Heart right ventricle (tissue), 16 donors: Measurements from ENCODE around the gene TNN. TPM values are rescaled to one million over a fixed set of nuclear protein-coding genes. Genes with fewer than 3 reads are reported as not detected.

Experiments
- ATAC-seq, 8 donors: fragments of 200-7000 bp; cut with Tn5 transposase; one replicate each; pipeline ENCODE4 v1.9.1; 2020; ENCODE audit warnings: mild to moderate bottlenecking in 8 of 8, moderate library complexity in 8 of 8, moderate number of reproducible peaks in 1 of 8
- DNase-seq, 2 donors: peaks; one replicate each; pipeline ENCODE4 v3.0.0-alpha.2; 2020
- H3K27ac ChIP-seq, 10 donors: fragments of 200-600 bp; sonication (generic) in 2 of 10; one replicate each; pipeline versions ENCODE4 v1.5.0 to v1.8.0; 2020 to 2022; ENCODE audit warnings: mild to moderate bottlenecking in 3 of 10
- H3K27me3 ChIP-seq, 7 donors: fragments of 200-600 bp; one replicate each; pipeline ENCODE4 v1.8.0; 2021 to 2022; ENCODE audit warnings: mild to moderate bottlenecking in 2 of 7
- H3K36me3 ChIP-seq, 9 donors: fragments of 200-600 bp; sonication (generic) in 1 of 9; one replicate each; pipeline versions ENCODE4 v1.5.0 to v1.8.0; 2020 to 2022; ENCODE audit warnings: mild to moderate bottlenecking in 2 of 9
- H3K4me1 ChIP-seq, 9 donors: fragments of 200-600 bp; sonication (generic) in 1 of 9; one replicate each; pipeline versions ENCODE4 v1.5.0 to v1.8.0; 2020 to 2022; ENCODE audit warnings: mild to moderate bottlenecking in 4 of 9
- H3K4me3 ChIP-seq, 10 donors: fragments of 200-600 bp; sonication (generic) in 2 of 10; one replicate each; pipeline versions ENCODE4 v1.5.0 to v1.8.0; 2020 to 2022; ENCODE audit warnings: mild to moderate bottlenecking in 7 of 10, moderate library complexity in 2 of 10
- H3K9me3 ChIP-seq, 11 donors: fragments of 200-600 bp in 10 of 11; sonication (generic) in 2 of 11; one replicate each; pipeline versions ENCODE4 v1.5.0 to v1.8.0; 2013 to 2022; ENCODE audit warnings: mild to moderate bottlenecking in 2 of 11, control low read depth in 1 of 11, moderate library complexity in 1 of 11
- CTCF ChIP-seq, 9 donors: fragments of 200-600 bp; sonication (generic) in 2 of 9; IDR thresholded peaks; one replicate each; pipeline versions ENCODE4 v1.5.0 to v1.8.0; 2021 to 2022; ENCODE audit warnings: antibody characterized with exemption in 9 of 9, mild to moderate bottlenecking in 5 of 9, moderate library complexity in 1 of 9
- WGBS, 2 donors: extraction: QIAGEN DNeasy Blood & Tissue Kit; methylation state at CpG; one replicate each; pipeline ENCODE4 v1.1.7; 2013; ENCODE audit warnings: inconsistent platforms in 1 of 2; 5-methylcytosine and 5-hydroxymethylcytosine counted together
- intact Hi-C, 10 donors: fragments of 100-400 bp; cut with DNase I; formaldehyde crosslinking; loops; one replicate each; pipeline versions ENCODE4 v1.11.1 to v1.14.2; 2022
- polyA plus RNA-seq, 2 donors: library from polyadenylated mRNA; stranded (reverse); fragments of 200-250 nt; gene quantifications; one replicate each; pipeline ENCODE4 v1.2.3, GENCODE V29; 2013
- total RNA-seq, 10 donors: library from RNA; stranded (reverse); fragmentation: NEBNext Ultra II Directional in 3 of 10; extraction: Animal tissue kit (Norgen Biotek cat#: 25700) in 3 of 10; gene quantifications; one replicate each; pipeline versions ENCODE4 v1.2.1 to v1.2.4, GENCODE V29; 2021 to 2023
- donor health status: Arrhythmogenic right ventricular cardiomyopathy.
- donor health status: ischemic (EF 13 %, LVEDD 7.1; RV severe dilation, severe dysfunction).
- donor health status: healthy with polysubstance abuse.
- donor health status: DM: no; HTN: yes; CAD: no.
- donor health status: DM: no; HTN: no; CAD: no.
- donor health status: ischemic (EF 25% LVEDD 6.9; RV normal size, moderate dysfunction).
- donor health status: ischemic (EF 25% LVEDD 5.7; RV mildly dilated, moderate dysfunction).
- donor health status: healthy.
- donor health status: DM: yes; HTN: yes; CAD: no.
- donor health status: Ischemic cardiomyopathy.
- donor health status: ischemic (EF 35%, LVEDD 5.7; RV mildly dilated, moderate dysfunction).
- donor health status: nonischemic (EF 11% LVEDD 7.7; RV severe dilation, severe dysfunction).
- donor health status: DM: yes; HTN: yes; CAD: no.
- donor health status: PGD.
- donor health status: ischemic (EF 29% LVEDD 5.4; RV normal size, mild dysfunction).
- donor health status: nonischemic (EF 23%, LVEDD 6.1; RV moderate dilation, normal function).

Gene TNN
- total and polyA plus RNA-seq, 12 donors: 0.03 to 1.1 (median 0.11) TPM; not detected in 1

- DNase-seq (no peak), ATAC-seq (no peak)
- Histone ChIP-seq H3K27ac (no peak overlapping the region), H3K9me3 (no peaks in the 10 kb centered on the region), H3K36me3 (peaks cover 0 to 8% (median 0%) of the 10 kb centered on the region in 9 donors), H3K27me3 (no peaks in the 10 kb centered on the region), H3K4me1 (peaks cover 0 to 20% (median 14%) of the 10 kb centered on the region in 9 donors), H3K4me3 (no peak overlapping the region)
- WGBS, 2 donors: 96% methylated on average over 2 of the region's 2 CpGs
- no peak for TF ChIP-seq CTCF (IDR thresholded peaks at IDR 0.05)
- intact Hi-C loops: loop anchor here in 2 of 10 donors (10.0 kb wide), 2 partner anchors 190 to 290 kb away; no protein-coding TSS in a partner anchor
Observed at GRCh38 chr1:175024773-175025172, 42.9 kb upstream of the TNN start.

GRCh38 chr1:175033953-175034352 lies 33.7 kb upstream of the TNN start:
- TF ChIP-seq CTCF (IDR thresholded peaks at IDR 0.05): no peak
- intact Hi-C loops: loop anchor here in 9 of 10 donors (5.0 to 10.0 kb wide), 6 partner anchors 88 to 288 kb away; no protein-coding TSS in a partner anchor
- ATAC-seq (no peak), DNase-seq (no peak)
- Histone ChIP-seq H3K4me1 (no peaks in the 10 kb centered on the region), H3K36me3 (no peaks in the 10 kb centered on the region), H3K4me3 (no peak overlapping the region), H3K27ac (no peak overlapping the region), H3K9me3 (no peaks in the 10 kb centered on the region), H3K27me3 (no peaks in the 10 kb centered on the region)
- WGBS, 2 donors: 72 to 80% methylated on average over 4 of the region's 4 CpGs

- DNase-seq (no peak), ATAC-seq (no peak)
- WGBS, 2 donors: 84 to 91% methylated on average over 2 of the region's 2 CpGs
- Histone ChIP-seq H3K27ac (no peak overlapping the region), H3K9me3 (no peaks in the 10 kb centered on the region), H3K27me3 (no peaks in the 10 kb centered on the region), H3K4me3 (no peak overlapping the region), H3K36me3 (no peaks in the 10 kb centered on the region), H3K4me1 (no peaks in the 10 kb centered on the region)
- intact Hi-C loops: loop anchor here in 9 of 10 donors (5.0 to 10.0 kb wide), 6 partner anchors 88 to 288 kb away; no protein-coding TSS in a partner anchor
- TF ChIP-seq CTCF (IDR thresholded peaks at IDR 0.05): no peak
Observed at GRCh38 chr1:175034775-175035174, 32.9 kb upstream of the TNN start.

DNA sequence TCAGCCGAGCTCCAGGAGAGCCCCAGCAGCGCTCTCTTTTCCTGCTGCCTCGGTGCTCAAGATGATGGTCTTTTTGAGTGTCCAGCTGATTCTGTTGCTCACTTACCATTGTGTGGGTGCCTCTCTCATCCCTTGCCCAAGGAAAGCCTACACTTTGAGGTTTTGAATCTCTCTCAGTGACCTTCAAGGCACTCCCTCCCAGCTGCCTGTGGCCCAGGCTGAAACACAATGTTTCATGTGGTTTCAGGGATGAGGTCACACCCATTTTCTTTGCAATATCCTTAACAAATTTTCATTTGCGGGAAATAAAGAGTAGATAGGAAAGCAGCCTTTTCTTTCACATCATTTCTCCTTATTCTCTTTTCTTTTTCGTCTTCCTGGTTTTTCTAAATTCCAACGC lies 31.8 kb upstream of the TNN start:
- ATAC-seq: no peak
- no peaks in the 10 kb centered on the region for H3K36me3 ChIP-seq
- no peak overlapping the region for H3K27ac ChIP-seq
- WGBS, 2 donors: 91 to 94% methylated on average over 6 of the region's 6 CpGs
- DNase-seq: no peak
- H3K27me3 ChIP-seq: no peaks in the 10 kb centered on the region
- H3K4me1 ChIP-seq: no peaks in the 10 kb centered on the region
- no peak for TF ChIP-seq CTCF (IDR thresholded peaks at IDR 0.05)
- H3K9me3 ChIP-seq: no peaks in the 10 kb centered on the region
- intact Hi-C loops: loop anchor here in 4 of 10 donors (10.0 kb wide), 1 partner anchor 279 kb away; no protein-coding TSS in a partner anchor
- no peak overlapping the region for H3K4me3 ChIP-seq
